ENCODE results near the gene KLF16. TPM values are rescaled to one million over a fixed set of nuclear protein-coding genes. Genes with fewer than 3 reads are reported as not detected.

The KLF16 gene
- total RNA-seq, 1 donor from 2014 or later, result 9.8 TPM

GRCh38 chr19:1808395-1808731 is 55.0 kb downstream of the KLF16 start:
- DNase-seq (ENCODE audit: low read depth, low spot score), result no peak

- no peak for DNase-seq (ENCODE audit: low read depth, low spot score)
Measured at GRCh38 chr19:1807695-1808394, 55.5 kb downstream of the KLF16 start.

- no peak for DNase-seq (ENCODE audit: low read depth, low spot score)
Measured at GRCh38 chr19:1807030-1807694, 56.2 kb downstream of the KLF16 start.

- DNase-seq (ENCODE audit: low read depth, low spot score), result no peak
Measured at GRCh38 chr19:1806184-1807029, 57.0 kb downstream of the KLF16 start.

GRCh38 chr19:1805401-1806183 is 57.8 kb downstream of the KLF16 start:
- no peak for DNase-seq (ENCODE audit: low read depth, low spot score)

- DNase-seq (ENCODE audit: low read depth, low spot score), result no peak
Measured at GRCh38 chr19:1804858-1805257, 58.5 kb downstream of the KLF16 start.

Other genes starting within 250 kb of the KLF16 start
- gene TCF3, start 211.0 kb downstream of the KLF16 start, total RNA-seq, result 147 and 150 TPM in 2 replicates
- gene ONECUT3, start 110.1 kb downstream of the KLF16 start, total RNA-seq, result not detected in 2 replicates
- gene ATP8B3, start 51.3 kb downstream of the KLF16 start, total RNA-seq, result 0.92 and 3.3 TPM in 2 replicates
- 6.5 and 6.8 TPM in 2 replicates for gene REXO1, start 15.1 kb downstream of the KLF16 start, total RNA-seq
- gene ABHD17A, start 21.9 kb upstream of the KLF16 start, total RNA-seq, result 77.4 and 128 TPM in 2 replicates
- 2.4 and 3.1 TPM in 2 replicates for gene ADAT3, start 41.8 kb upstream of the KLF16 start, total RNA-seq
- gene SCAMP4, start 41.8 kb upstream of the KLF16 start, total RNA-seq, result 23.7 and 26.2 TPM in 2 replicates
- 88.6 and 107 TPM in 2 replicates for gene CSNK1G2, start 77.6 kb upstream of the KLF16 start, total RNA-seq
- gene BTBD2, start 152.1 kb upstream of the KLF16 start, total RNA-seq, result 52.9 and 61.7 TPM in 2 replicates
- 85.2 and 170 TPM in 2 replicates for gene MKNK2, start 187.7 kb upstream of the KLF16 start, total RNA-seq
- gene MOB3A, start 232.7 kb upstream of the KLF16 start, total RNA-seq, result 18.7 and 25.5 TPM in 2 replicates
- 0.46 and 0.74 TPM in 2 replicates for gene IZUMO4, start 233.3 kb upstream of the KLF16 start, total RNA-seq